K562 (cell line): Measurements from ENCODE around the gene PDE4D. TPM values are rescaled to one million over a fixed set of nuclear protein-coding genes. Genes with fewer than 3 reads are reported as not detected.

ENCODE experiments used
- ATAC-seq: fragments of 200-7000 bp; cut with Tn5 transposase; 3 replicates; pipeline ENCODE4 v1.9.1; 2020; ENCODE audit warnings: moderate library complexity
- BruUV-seq: library from RNA; stranded (reverse); fragments of 400-500 nt; replicated peaks from 2 replicates; lab custom pipeline; 2021; lab: Mats Ljungman, UMichigan
- CTCF ChIA-PET: fragments of 300-600 bp; formaldehyde crosslinking; extraction: SDS; loops from one replicate; lab custom pipeline; 2021; ENCODE audit warnings: low intra/inter-chr PET ratio; lab: Yijun Ruan, JAX
- POLR2A ChIA-PET: fragments of 300-600, 350-650 bp; sonication (Branson Sonifier 250); formaldehyde crosslinking; extraction: SDS; loops from one replicate; lab custom pipeline; 2021; ENCODE audit warnings: antibody characterized with exemption, inconsistent platforms; lab: Yijun Ruan, JAX
- DNase-seq, 4 experiments: peaks; one replicate each; pipeline versions ENCODE4 v3.0.0 to v3.0.0-alpha.2; 2011 to 2018; ENCODE audit warnings: low spot score in 3 of 4, mixed read lengths in 3 of 4; ENCODE audit errors: extremely low read depth in 1 of 4
- FAIRE-seq: peaks from 2 replicates; lab custom pipeline; 2011; peaks lifted over from hg19 to GRCh38; lab: Jason Lieb, UNC
- H2AFZ ChIP-seq: 2 replicates; pipeline ENCODE4 v1.6.0; 2011; ENCODE audit warnings: low read depth, low read length, control low read depth, inconsistent platforms
- H3K27ac ChIP-seq: fragments of 200-600 bp; 3 replicates; pipeline ENCODE4 v1.8.0; 2011; ENCODE audit warnings: low read depth, mild to moderate bottlenecking, control low read depth, inconsistent platforms, low read length, moderate library complexity, mixed read lengths; ENCODE audit errors: extremely low read depth
- H3K27me3 ChIP-seq, 2 experiments: fragments of 300-600 bp in 1 of 2; 2 replicates in 1 of 2; 3 replicates in 1 of 2; pipeline versions ENCODE4 v1.6.0 to v1.8.0; 2011; ENCODE audit warnings: inconsistent platforms in 2 of 2, low read length in 2 of 2, mild to moderate bottlenecking in 1 of 2, mixed read lengths in 1 of 2, moderate library complexity in 1 of 2; ENCODE audit not compliant: control insufficient read depth in 2 of 2, insufficient read depth in 2 of 2
- H3K36me3 ChIP-seq: fragments of 300-600 bp; 3 replicates; pipeline ENCODE4 v1.8.0; 2011; ENCODE audit warnings: mild to moderate bottlenecking, low read length, inconsistent platforms; ENCODE audit not compliant: control insufficient read depth, insufficient read depth
- H3K4me1 ChIP-seq, 2 experiments: fragments of 200-600 bp in 1 of 2; replicated peaks in 1 of 2; 2 replicates in 1 of 2; 3 replicates in 1 of 2; pipeline versions ENCODE4 v1.5.1 to v1.8.0; 2011; ENCODE audit warnings: inconsistent platforms in 2 of 2, low read length in 2 of 2, mild to moderate bottlenecking in 1 of 2, mixed read lengths in 1 of 2, moderate library complexity in 1 of 2; ENCODE audit not compliant: control insufficient read depth in 2 of 2, insufficient read depth in 2 of 2
- H3K4me2 ChIP-seq: 2 replicates; pipeline ENCODE4 v1.6.1; 2011; ENCODE audit warnings: low read length, control low read depth, inconsistent platforms, mixed read lengths; ENCODE audit not compliant: insufficient read depth
- H3K4me3 ChIP-seq: fragments of 200-600 bp; sonication (generic), shearing (Covaris generic); 2 replicates; pipeline ENCODE4 v1.5.1; 2016; ENCODE audit warnings: control low read depth, inconsistent platforms
- H3K79me2 ChIP-seq: fragments of 200-600 bp; 3 replicates; pipeline ENCODE4 v1.8.0; 2011; ENCODE audit warnings: low read length, inconsistent platforms; ENCODE audit not compliant: control insufficient read depth, insufficient read depth
- H3K9ac ChIP-seq, 2 experiments: 2 replicates each; pipeline versions ENCODE4 v1.6.0 to v1.6.1; 2011; ENCODE audit warnings: low read depth in 2 of 2, low read length in 2 of 2, control low read depth in 1 of 2, inconsistent platforms in 1 of 2, mild to moderate bottlenecking in 1 of 2, mixed read lengths in 1 of 2; ENCODE audit not compliant: insufficient read depth in 1 of 2
- H3K9me1 ChIP-seq: one replicate; pipeline ENCODE4 v1.6.0; 2011; ENCODE audit warnings: inconsistent platforms, mild to moderate bottlenecking, low read length, moderate library complexity; ENCODE audit not compliant: control insufficient read depth, insufficient read depth
- H3K9me3 ChIP-seq: replicated peaks from 2 replicates; pipeline ENCODE4 v1.5.1; 2011; ENCODE audit warnings: low read depth, low read length, inconsistent platforms; ENCODE audit not compliant: control insufficient read depth, insufficient read depth
- H4K20me1 ChIP-seq: replicated peaks from 2 replicates; pipeline ENCODE4 v1.6.1; 2011; ENCODE audit warnings: low read length, inconsistent platforms, mixed read lengths; ENCODE audit not compliant: control insufficient read depth, insufficient read depth
- CHD4 ChIP-seq: fragments of 200-600 bp; sonication (generic); IDR thresholded peaks from 3 replicates; pipeline ENCODE4 v1.6.1; 2012; ENCODE audit warnings: low read depth, mild to moderate bottlenecking, mixed read lengths, low read length, inconsistent platforms; ENCODE audit not compliant: insufficient read depth, insufficient replicate concordance, poor library complexity, severe bottlenecking
- EZH2 ChIP-seq: IDR thresholded peaks from 2 replicates; pipeline ENCODE4 v1.6.1; 2012; ENCODE audit warnings: low read depth, mild to moderate bottlenecking, inconsistent platforms, low read length, borderline replicate concordance
- GATA2 ChIP-seq: sonication (generic); formaldehyde crosslinking; IDR thresholded peaks from 2 replicates; pipeline ENCODE4 v1.4.0; 2020; ENCODE audit warnings: mild to moderate bottlenecking, missing genetic modification reagents
- HDAC8 ChIP-seq: fragments of 450-650 bp; IDR thresholded peaks from 2 replicates; pipeline ENCODE4 v1.6.1; 2016; ENCODE audit warnings: mild to moderate bottlenecking, missing genetic modification characterization, moderate library complexity, missing compliant biosample characterization
- HMG20B ChIP-seq: fragments of 250-450 bp; sonication (Bioruptor Pico); IDR thresholded peaks from 2 replicates; pipeline ENCODE4 v1.5.0; 2021; ENCODE audit warnings: mild to moderate bottlenecking
- IRF2 ChIP-seq: sonication (generic); formaldehyde crosslinking; IDR thresholded peaks from 2 replicates; pipeline ENCODE4 v1.8.1; 2022; ENCODE audit warnings: mild to moderate bottlenecking, missing genetic modification reagents
- SREBF1 ChIP-seq: fragments of 150-350 bp; IDR thresholded peaks from 2 replicates; pipeline ENCODE4 v1.6.1; 2014; ENCODE audit warnings: antibody characterized with exemption, low read depth, low read length, borderline replicate concordance
- WHSC1 ChIP-seq: IDR thresholded peaks from one replicate; pipeline ENCODE4 v1.6.1; 2012; ENCODE audit warnings: low read length, control low read depth, inconsistent platforms
- ZNF584 ChIP-seq: fragments of 200-800 bp; sonication (Bioruptor generic); IDR thresholded peaks from 2 replicates; pipeline ENCODE4 v1.6.1; 2016; ENCODE audit warnings: low read depth, mild to moderate bottlenecking, missing genetic modification characterization, missing compliant biosample characterization
- ZNF780A ChIP-seq: fragments of 250-450 bp; sonication (Bioruptor Pico); IDR thresholded peaks from 2 replicates; pipeline ENCODE4 v1.5.0; 2021; ENCODE audit warnings: mild to moderate bottlenecking
- WGBS: fragments of 100-300 bp; shearing (Covaris generic); methylation state at CpG from one replicate; pipeline ENCODE4 v1.1.6; 2016; ENCODE audit warnings: low coverage, mixed read lengths; ENCODE audit not compliant: insufficient coverage; ENCODE audit errors: missing lambda C conversion rate; 5-methylcytosine and 5-hydroxymethylcytosine counted together
- in situ Hi-C: fragments of 300-500 bp; cut with MboI; formaldehyde crosslinking; loops from 4 replicates; pipeline ENCODE4 v1.15.0; 2018; ENCODE audit warnings: inconsistent platforms, mixed read lengths
- intact Hi-C: fragments of 100-400 bp; cut with micrococcal nuclease; formaldehyde crosslinking; loops from 2 replicates; pipeline ENCODE4 v1.14.2; 2022
- polyA plus RNA-seq, 8 experiments: library from polyadenylated mRNA; depleted of rRNA in 4 of 8; stranded (reverse) in 5 of 8; unstranded in 3 of 8; fragments of >200 nt; fragmentation: Nextera tagmentation in 2 of 8; fragmentation: Illumina TruSeq in 1 of 8; extraction: Ambion mirVana in 2 of 8; extraction: Trizol in 1 of 8; gene quantifications; 2 replicates each; pipeline versions ENCODE4 v1.2.1 to v1.2.3, GENCODE V29; 2011 to 2014; ENCODE audit warnings: inconsistent platforms in 1 of 8, missing spikeins in 1 of 8
- total RNA-seq, 7 experiments: library from RNA; depleted of rRNA in 6 of 7; stranded (reverse); fragments of >200 nt in 6 of 7; fragmentation: Illumina TruSeq in 2 of 7; extraction: Trizol in 2 of 7; gene quantifications; 2 replicates each; pipeline versions ENCODE4 v1.2.1 to v1.2.3, GENCODE V29; 2011 to 2021; ENCODE audit warnings: low replicate concordance in 1 of 7
- TF ChIP-seq, protein P1 (sequence below): fragments of 250-450 bp; sonication (Bioruptor Pico); IDR thresholded peaks from 2 replicates; pipeline ENCODE4 v1.8.0; 2021; ENCODE audit warnings: moderate library complexity, mild to moderate bottlenecking, inconsistent platforms
- TF ChIP-seq, protein P2 (sequence below): sonication (generic); formaldehyde crosslinking; IDR thresholded peaks from 2 replicates; pipeline ENCODE4 v1.8.0; 2023; ENCODE audit warnings: mild to moderate bottlenecking, missing genetic modification reagents

The PDE4D gene
- total and polyA plus RNA-seq, 9 of the 15 experiments (the other 6 are each of a cell fraction or from before 2014, with no cell fraction given) = 0.04 to 0.46 (median 0.13) TPM

DNA sequence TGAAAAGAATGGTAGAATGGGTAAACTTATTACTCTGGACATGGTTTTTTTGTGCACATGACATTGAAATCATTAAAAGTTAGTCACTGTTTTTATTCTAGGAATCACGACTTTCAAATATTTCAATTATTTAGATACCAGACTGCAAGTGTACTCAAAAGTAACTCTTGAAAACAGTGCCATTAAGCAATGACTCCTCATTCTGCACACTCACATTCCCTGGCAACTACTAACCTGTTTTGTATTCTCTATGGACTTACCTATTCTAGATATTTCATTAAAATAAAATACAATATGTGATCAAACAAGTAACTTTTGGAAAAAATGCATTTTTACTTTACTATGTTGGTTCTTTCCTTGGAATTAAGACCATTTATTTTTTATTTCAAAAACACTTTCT lies 607.0 kb downstream of the PDE4D start:
- BruUV-seq = no TSS peak
- WGBS = 0% methylated on average over 1 of the region's 1 CpG
- H3K4me1 ChIP-seq = no peaks in the 10 kb centered on the region
- no peak overlapping the region for H3K27ac ChIP-seq
- no peaks in the 10 kb centered on the region; the same call in 1 of the 2 replicates for H3K9me3 ChIP-seq
- no peak for FAIRE-seq
- H3K9ac ChIP-seq = no peak overlapping the region
- ChIA-PET POLR2A (no interaction called here), CTCF (no interaction called here)
- no peaks in the 10 kb centered on the region for H3K9me1 ChIP-seq
- no peaks in the 10 kb centered on the region for H3K27me3 ChIP-seq
- no peaks in the 10 kb centered on the region for H4K20me1 ChIP-seq
- H3K79me2 ChIP-seq = no peaks in the 10 kb centered on the region
- H2AFZ ChIP-seq = no peak overlapping the region
- TF ChIP-seq HDAC8 (no peak), ZNF780A (CRISPR knock-in tag) (no peak), SREBF1 (no peak)
- no peak for DNase-seq
- no peak overlapping the region for H3K4me3 ChIP-seq
- intact Hi-C loops (no loop called here), in situ Hi-C loops (no loop called here)
- H3K4me2 ChIP-seq = no peak overlapping the region
- no peaks in the 10 kb centered on the region for H3K36me3 ChIP-seq
- no peak for ATAC-seq

DNA sequence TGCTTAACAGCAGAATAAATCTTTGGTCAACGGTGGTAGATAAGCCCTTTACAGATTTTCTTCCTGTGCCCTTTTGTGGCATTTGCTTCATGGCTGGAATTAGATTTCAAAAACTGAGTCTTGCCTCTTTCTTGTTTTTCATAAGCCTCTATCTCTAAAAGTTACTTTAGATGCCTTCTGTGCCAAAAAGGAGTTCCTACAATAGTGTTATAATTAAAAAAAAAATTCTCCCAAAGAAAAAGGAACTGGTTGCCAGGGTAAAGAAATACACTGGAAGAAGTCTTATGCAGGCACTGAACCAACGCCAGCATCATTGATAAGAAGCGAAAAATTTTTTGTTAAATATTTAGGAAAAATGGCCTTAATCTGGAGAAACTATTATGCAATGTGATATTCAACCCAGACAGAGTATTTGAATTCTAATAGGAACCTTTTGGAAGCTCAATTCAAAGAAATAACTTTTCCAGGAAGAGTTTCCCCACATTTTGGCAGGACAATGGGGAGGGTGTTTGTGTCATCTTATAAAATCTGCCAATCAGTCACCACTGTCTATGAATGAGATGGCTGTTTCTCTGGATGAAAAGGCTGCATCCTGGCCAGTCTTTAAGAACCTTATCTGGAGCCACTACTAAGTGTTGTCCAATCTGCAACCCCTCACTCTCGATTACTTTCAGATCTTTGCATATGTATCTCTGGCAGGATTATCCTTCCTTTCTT lies 608.1 kb downstream of the PDE4D start:
- CTCF ChIA-PET = no interaction called here
- H2AFZ ChIP-seq = no peak overlapping the region
- FAIRE-seq (no peak), ATAC-seq (no peak), DNase-seq (no peak)
- H3K79me2 ChIP-seq = no peaks in the 10 kb centered on the region
- no peak overlapping the region for H3K4me2 ChIP-seq
- WGBS = 0% methylated on average over 4 of the region's 4 CpGs
- BruUV-seq = no TSS peak
- no peak overlapping the region for H3K27ac ChIP-seq
- no peaks in the 10 kb centered on the region for H3K9me1 ChIP-seq
- no peaks in the 10 kb centered on the region for H3K36me3 ChIP-seq
- H3K27me3 ChIP-seq = no peaks in the 10 kb centered on the region
- intact Hi-C loops (no loop called here), in situ Hi-C loops (no loop called here)
- H3K4me1 ChIP-seq = no peaks in the 10 kb centered on the region
- H3K9ac ChIP-seq = no peak overlapping the region
- H3K4me3 ChIP-seq = no peak overlapping the region
- H3K9me3 ChIP-seq = no peaks in the 10 kb centered on the region; the same call in 1 of the 2 replicates
- POLR2A ChIA-PET = no interaction called here
- no peaks in the 10 kb centered on the region for H4K20me1 ChIP-seq
- TF ChIP-seq ZNF584 (CRISPR knock-in tag) = no peak
- no peak for TF ChIP-seq GATA2 (CRISPR knock-in tag)
- TF ChIP-seq EZH2 = no peak
- no peak for TF ChIP-seq HMG20B (CRISPR knock-in tag)
- TF ChIP-seq IRF2 (CRISPR knock-in tag) = no peak
- TF ChIP-seq, protein P1, sequence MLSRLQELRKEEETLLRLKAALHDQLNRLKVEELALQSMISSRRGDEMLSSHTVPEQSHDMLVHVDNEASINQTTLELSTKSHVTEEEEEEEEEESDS = no peak
- TF ChIP-seq, protein P2, sequence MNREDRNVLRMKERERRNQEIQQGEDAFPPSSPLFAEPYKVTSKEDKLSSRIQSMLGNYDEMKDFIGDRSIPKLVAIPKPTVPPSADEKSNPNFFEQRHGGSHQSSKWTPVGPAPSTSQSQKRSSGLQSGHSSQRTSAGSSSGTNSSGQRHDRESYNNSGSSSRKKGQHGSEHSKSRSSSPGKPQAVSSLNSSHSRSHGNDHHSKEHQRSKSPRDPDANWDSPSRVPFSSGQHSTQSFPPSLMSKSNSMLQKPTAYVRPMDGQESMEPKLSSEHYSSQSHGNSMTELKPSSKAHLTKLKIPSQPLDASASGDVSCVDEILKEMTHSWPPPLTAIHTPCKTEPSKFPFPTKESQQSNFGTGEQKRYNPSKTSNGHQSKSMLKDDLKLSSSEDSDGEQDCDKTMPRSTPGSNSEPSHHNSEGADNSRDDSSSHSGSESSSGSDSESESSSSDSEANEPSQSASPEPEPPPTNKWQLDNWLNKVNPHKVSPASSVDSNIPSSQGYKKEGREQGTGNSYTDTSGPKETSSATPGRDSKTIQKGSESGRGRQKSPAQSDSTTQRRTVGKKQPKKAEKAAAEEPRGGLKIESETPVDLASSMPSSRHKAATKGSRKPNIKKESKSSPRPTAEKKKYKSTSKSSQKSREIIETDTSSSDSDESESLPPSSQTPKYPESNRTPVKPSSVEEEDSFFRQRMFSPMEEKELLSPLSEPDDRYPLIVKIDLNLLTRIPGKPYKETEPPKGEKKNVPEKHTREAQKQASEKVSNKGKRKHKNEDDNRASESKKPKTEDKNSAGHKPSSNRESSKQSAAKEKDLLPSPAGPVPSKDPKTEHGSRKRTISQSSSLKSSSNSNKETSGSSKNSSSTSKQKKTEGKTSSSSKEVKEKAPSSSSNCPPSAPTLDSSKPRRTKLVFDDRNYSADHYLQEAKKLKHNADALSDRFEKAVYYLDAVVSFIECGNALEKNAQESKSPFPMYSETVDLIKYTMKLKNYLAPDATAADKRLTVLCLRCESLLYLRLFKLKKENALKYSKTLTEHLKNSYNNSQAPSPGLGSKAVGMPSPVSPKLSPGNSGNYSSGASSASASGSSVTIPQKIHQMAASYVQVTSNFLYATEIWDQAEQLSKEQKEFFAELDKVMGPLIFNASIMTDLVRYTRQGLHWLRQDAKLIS (CRISPR knock-in tag) = no peak
- TF ChIP-seq CHD4 = no peak
- TF ChIP-seq WHSC1 = no peak
